Measurements from ENCODE around the gene ZFHX3.

DNA sequence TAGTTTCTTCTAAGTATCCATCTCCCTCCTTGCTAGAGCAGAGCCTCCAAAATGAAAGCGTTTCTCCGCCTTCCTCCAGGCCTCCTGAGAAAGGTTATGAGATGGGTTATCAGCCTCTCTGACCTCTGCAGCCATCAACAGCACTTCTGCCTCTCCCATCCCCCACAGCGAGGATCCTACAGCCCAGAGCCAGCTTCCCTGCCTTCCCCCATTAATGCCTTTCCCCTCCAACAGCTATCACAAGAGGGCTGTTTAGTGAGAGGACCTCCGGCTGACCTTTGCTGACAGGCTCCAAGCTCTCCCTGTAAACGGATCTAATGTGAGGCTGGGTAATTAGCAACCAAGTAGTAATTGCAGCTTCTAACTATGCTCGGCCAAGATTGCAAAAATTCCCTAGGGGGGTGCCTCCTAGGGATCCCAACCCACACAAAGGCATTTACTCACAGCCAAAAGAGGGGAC is 55.8 kb downstream of the ZFHX3 start:
- TF ChIP-seq, protein P1, sequence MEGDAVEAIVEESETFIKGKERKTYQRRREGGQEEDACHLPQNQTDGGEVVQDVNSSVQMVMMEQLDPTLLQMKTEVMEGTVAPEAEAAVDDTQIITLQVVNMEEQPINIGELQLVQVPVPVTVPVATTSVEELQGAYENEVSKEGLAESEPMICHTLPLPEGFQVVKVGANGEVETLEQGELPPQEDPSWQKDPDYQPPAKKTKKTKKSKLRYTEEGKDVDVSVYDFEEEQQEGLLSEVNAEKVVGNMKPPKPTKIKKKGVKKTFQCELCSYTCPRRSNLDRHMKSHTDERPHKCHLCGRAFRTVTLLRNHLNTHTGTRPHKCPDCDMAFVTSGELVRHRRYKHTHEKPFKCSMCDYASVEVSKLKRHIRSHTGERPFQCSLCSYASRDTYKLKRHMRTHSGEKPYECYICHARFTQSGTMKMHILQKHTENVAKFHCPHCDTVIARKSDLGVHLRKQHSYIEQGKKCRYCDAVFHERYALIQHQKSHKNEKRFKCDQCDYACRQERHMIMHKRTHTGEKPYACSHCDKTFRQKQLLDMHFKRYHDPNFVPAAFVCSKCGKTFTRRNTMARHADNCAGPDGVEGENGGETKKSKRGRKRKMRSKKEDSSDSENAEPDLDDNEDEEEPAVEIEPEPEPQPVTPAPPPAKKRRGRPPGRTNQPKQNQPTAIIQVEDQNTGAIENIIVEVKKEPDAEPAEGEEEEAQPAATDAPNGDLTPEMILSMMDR (IDR thresholded peaks at IDR 0.05): no peak
- TF ChIP-seq POLR2A (IDR thresholded peaks at IDR 0.05): no peak

Data from heart left ventricle (tissue), 13 donors.